ENCODE results near the gene HINT3. TPM values are rescaled to one million over a fixed set of nuclear protein-coding genes. Genes with fewer than 3 reads are reported as not detected.
"Not testable (repeated sequence)": the region's sequence is repeated elsewhere in the genome, so short reads cannot be mapped to it uniquely, and the experiment has no call there.

HINT3 gene
- total RNA-seq, 2 donors from 2014 or later, result 8.1 to 12.4 TPM

DNA sequence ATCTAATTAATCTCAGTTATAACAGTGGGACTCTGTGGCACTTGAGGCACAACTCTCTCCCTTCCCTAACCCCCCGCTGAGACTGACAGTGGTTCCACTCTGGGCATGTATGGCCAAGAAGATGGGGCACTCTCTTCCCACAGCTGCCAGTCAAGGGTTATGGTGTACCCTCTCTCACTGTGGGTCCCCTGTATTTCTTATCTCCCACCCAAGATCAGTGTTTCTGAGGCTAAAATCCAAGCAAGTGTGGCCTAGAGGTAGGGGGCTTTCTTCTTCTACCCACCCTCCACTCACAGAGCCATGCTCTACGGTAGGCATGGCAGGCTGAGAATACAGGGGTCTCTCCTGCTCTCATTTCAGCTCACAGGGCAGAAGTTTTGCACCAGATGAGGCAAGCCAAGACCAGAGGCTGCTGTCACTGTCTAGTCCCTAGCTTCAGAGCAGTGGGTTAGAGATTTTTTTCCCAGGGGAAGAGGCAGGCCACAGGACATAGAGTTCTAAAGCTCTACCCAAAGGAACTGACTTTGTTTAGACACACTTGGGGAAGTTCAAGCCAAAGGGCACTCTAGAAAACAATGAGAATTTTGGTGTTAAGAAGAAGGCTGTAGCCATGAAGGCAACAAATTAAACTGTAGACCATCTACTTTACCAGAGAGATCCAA, 31.7 kb upstream of the HINT3 start:
- peaks cover 21 to 28% of the 10 kb centered on the region in 2 donors for H3K4me1 Mint-ChIP-seq (ENCODE audit: low read depth in 2 of 2)
- H3K9me3 Mint-ChIP-seq, result no peaks in the 10 kb centered on the region
- H3K27me3 Mint-ChIP-seq, result no peaks in the 10 kb centered on the region
- H3K27ac Mint-ChIP-seq, result peak overlapping the region in 1 of 2 donors; percentile 47
- DNase-seq (ENCODE audit: low spot score) (no peak), ATAC-seq (no peak)
- no peak overlapping the region for H3K4me3 Mint-ChIP-seq
- H3K36me3 Mint-ChIP-seq, result peaks cover 43% of the 10 kb centered on the region

DNA sequence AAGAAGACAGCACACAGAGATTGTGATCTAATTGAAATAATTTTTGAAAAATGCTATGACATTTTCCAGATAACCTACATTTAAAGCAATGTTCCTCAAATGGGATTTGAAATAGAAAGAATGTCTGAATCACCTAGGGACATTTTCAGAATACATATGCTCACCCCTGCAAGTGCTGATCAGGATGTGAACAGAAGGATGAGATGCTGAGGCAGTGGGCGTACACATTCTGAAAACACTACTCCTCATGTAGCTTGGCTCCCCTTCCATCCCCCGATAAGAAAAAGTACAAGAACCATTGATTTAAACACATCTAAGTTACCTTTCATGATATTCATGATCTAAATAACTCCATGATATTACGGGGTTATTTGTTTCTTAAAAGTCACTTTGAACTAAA, 29.9 kb upstream of the HINT3 start:
- no peaks in the 10 kb centered on the region for H3K9me3 Mint-ChIP-seq
- peaks cover 46% of the 10 kb centered on the region for H3K36me3 Mint-ChIP-seq
- no peak overlapping the region for H3K27ac Mint-ChIP-seq
- ATAC-seq, result no peak
- no peak overlapping the region for H3K4me3 Mint-ChIP-seq
- peaks cover 24 to 32% of the 10 kb centered on the region in 2 donors for H3K4me1 Mint-ChIP-seq (ENCODE audit: low read depth in 2 of 2)
- no peaks in the 10 kb centered on the region for H3K27me3 Mint-ChIP-seq
- DNase-seq (ENCODE audit: low spot score), result no peak

DNA sequence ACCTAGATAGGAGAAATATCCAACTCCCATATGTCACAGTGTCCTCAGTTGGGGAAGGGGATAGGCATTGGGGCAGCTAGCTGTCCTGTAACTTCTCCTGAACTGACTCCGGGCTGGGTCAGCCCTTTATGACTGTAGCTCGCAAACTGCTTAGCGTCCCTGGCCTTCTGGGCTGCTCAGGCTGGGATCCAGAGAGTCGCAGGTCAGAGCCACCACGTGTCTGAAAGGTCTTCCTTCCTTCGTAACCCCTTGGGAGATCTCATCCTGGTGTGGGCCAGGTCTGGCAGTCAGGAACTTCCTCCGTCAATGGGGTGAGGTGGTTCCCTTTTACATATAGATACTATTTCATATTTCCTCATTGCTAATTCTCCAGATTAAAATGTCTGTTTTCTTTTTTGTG, 28.8 kb upstream of the HINT3 start:
- no peak for ATAC-seq
- no peaks in the 10 kb centered on the region for H3K27me3 Mint-ChIP-seq
- peaks cover 42% of the 10 kb centered on the region for H3K36me3 Mint-ChIP-seq
- peaks cover 32 to 37% of the 10 kb centered on the region in 2 donors for H3K4me1 Mint-ChIP-seq (ENCODE audit: low read depth in 2 of 2)
- DNase-seq (ENCODE audit: low spot score), result no peak
- no peaks in the 10 kb centered on the region for H3K9me3 Mint-ChIP-seq
- peak overlapping the region in 1 of 2 donors; percentile 3 for H3K27ac Mint-ChIP-seq
- H3K4me3 Mint-ChIP-seq, result no peak overlapping the region

DNA sequence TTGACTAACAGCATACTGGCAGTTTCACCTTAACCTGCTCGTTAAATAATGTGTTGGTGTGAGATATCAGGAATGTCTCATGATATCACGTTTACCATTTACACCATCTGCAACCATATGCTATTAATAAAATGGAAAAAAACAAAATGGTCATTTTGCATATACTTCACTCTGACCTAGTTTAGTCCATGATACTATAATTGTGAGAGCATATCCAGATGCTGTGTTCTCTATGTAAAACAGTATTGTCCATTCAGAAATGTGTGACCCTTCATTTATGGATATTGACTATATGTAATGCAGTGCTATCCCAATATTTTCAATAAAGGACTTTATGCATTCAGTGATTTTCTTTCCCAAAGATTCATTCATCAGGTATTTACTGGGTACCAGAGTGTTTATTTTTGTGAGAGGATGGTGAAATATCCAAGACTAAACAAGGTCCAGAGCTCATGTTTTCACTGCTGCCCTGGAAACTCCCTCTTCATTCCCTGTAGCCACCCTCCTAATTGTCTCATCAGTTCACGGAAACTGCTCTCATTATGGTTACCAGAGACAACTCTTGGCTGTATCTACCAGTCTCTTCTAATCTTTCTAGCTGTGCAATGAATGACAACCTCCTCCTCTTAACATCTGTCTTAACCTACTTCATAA, 25.7 kb upstream of the HINT3 start:
- H3K36me3 Mint-ChIP-seq, result peaks cover 29% of the 10 kb centered on the region
- DNase-seq (ENCODE audit: low spot score) (no peak), ATAC-seq (no peak)
- no peaks in the 10 kb centered on the region for H3K27me3 Mint-ChIP-seq
- H3K4me3 Mint-ChIP-seq, result no peak overlapping the region
- H3K27ac Mint-ChIP-seq, result peak overlapping the region; percentile 83 to 94
- H3K9me3 Mint-ChIP-seq, result no peaks in the 10 kb centered on the region
- H3K4me1 Mint-ChIP-seq (ENCODE audit: low read depth in 2 of 2), result peaks cover 16 to 18% of the 10 kb centered on the region in 2 donors

DNA sequence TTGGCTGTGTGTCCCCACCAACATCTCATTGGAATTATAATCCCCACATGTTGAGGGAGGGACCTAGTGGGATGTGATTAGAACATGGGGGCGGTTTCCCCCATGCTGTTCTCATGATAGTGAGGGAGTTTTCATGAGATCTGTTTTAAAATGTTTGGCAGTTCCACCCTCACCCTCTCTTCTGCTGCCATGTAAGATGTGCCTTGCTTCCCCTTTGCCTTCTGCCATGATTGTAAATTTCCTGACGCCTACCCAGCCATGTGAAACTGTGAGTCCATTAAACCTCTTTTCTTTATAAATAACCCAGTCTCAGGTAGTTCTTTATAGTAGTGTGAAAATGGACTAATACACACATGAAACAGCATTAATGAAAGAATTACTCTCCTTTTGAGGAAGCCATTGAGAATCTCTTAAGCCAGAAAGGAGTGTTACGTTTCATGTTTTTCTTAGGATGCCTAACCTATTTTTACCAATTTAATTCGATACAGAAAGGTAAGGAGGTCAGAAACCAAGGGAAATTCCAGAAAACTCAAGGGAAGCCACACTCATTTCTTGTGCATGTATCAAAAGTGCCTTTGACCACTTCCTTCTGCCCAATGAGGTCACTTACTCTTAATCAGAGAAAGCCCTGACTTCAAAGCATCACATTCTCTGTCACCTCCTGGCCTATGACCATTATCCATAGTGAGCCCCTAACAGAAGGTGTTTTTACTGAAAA, 24.7 kb upstream of the HINT3 start:
- ATAC-seq (peak; percentile 82 to 92), DNase-seq (ENCODE audit: low spot score) (no peak)
- Mint-ChIP-seq H3K4me3 (peak overlapping the region; percentile 66), H3K4me1 (ENCODE audit: low read depth in 2 of 2) (peaks cover 16 to 18% of the 10 kb centered on the region in 2 donors), H3K9me3 (no peaks in the 10 kb centered on the region), H3K36me3 (peaks cover 29% of the 10 kb centered on the region), H3K27ac (peak overlapping the region; percentile 83 to 94), H3K27me3 (no peaks in the 10 kb centered on the region)

DNA sequence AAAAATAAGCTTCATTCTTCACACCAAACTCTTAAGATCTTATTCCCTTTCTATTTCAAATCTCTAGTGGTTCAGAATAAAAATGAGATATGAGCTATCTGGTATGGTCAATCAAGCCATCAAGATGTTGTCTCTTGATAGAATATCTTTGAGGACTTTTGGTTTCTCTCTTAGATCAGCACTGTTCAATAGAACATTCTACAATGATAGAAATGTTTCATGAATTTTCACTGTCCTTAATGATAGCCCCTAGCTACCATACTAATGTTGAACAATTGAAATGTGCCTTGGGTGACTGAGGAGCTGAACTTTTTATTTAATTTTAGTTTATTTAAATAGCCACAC, 24.1 kb upstream of the HINT3 start:
- Mint-ChIP-seq H3K4me1 (ENCODE audit: low read depth in 2 of 2) (peaks cover 16 to 18% of the 10 kb centered on the region in 2 donors), H3K36me3 (peaks cover 28% of the 10 kb centered on the region), H3K9me3 (no peaks in the 10 kb centered on the region), H3K27ac (peak overlapping the region; percentile 83 to 94), H3K27me3 (no peaks in the 10 kb centered on the region), H3K4me3 (peak overlapping the region; percentile 66)
- ATAC-seq (peak in 1 of 2 donors; percentile 43), DNase-seq (ENCODE audit: low spot score) (no peak)

DNA sequence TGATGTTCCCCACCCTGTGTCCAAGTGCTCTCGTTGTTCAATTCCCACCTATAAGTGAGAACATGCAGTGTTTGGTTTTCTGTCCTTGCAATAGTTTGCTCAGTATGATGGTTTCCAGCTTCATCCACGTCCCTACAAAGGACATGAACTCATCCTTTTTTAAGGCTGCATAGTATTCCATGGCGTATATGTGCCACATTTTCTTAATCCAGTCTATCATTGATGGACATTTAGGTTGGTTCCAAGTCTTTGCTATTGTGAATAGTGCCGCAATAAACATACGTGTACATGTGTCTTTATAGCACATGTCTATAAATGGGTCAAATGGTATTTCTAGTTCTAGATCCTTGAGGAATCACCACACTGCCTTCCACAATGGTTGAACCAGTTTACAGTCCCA, 21.1 kb upstream of the HINT3 start:
- H3K4me3 Mint-ChIP-seq; ATAC-seq; DNase-seq (ENCODE audit: low spot score); H3K9me3 Mint-ChIP-seq; H3K27ac Mint-ChIP-seq: not testable (repeated sequence)
- Mint-ChIP-seq H3K27me3 (peaks cover 6 to 11% of the 10 kb centered on the region in 2 donors), H3K36me3 (peaks cover 13% of the 10 kb centered on the region), H3K4me1 (ENCODE audit: low read depth in 2 of 2) (peaks cover 18 to 26% of the 10 kb centered on the region in 2 donors)

DNA sequence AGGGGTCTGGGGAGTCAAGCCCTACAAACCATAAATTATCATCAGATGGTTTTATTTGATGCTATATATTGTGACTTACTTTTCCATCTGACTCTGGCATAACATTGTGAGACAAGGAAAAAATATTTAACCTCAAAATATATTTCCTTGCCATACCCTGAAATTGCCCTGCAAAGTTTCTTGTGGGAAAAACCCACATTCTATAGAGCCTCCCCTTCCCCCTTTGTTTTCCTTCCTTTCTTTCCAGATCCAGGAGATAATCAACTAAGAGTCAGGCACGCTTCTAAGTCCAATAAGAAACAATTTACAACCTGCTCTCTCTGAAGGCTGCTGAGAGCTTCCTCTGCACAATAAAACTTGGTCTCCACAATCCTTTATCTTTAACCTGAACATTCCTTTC, 17.5 kb upstream of the HINT3 start:
- Mint-ChIP-seq H3K4me1 (ENCODE audit: low read depth in 2 of 2) (peaks cover 4 to 16% of the 10 kb centered on the region in 2 donors), H3K9me3 (no peaks in the 10 kb centered on the region), H3K36me3 (no peaks in the 10 kb centered on the region), H3K4me3 (peak overlapping the region; percentile 46), H3K27ac (peak overlapping the region; percentile 4 to 51), H3K27me3 (peaks cover 15 to 23% of the 10 kb centered on the region in 2 donors)
- ATAC-seq (no peak), DNase-seq (ENCODE audit: low spot score) (no peak)

DNA sequence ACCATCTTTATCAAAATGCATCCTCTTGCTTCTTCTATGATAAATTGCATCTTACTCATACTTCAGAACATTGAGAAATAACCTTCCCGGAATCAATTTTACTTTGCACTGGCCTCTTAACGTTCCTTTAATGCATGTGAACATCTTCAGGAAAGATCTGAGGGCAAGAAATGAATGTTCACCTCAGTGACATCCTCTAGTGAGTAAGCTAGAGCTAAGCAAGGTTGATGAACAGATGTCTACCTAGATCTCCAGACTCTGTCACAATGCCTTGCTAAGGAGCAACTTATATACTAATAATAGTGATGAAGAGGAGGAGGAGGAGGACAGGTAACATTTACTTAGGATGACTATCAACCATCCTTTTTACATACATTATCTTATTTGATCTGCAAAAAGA, 16.8 kb upstream of the HINT3 start:
- H3K27me3 Mint-ChIP-seq, result peaks cover 15 to 23% of the 10 kb centered on the region in 2 donors
- ATAC-seq (peak in 1 of 2 donors; percentile 88), DNase-seq (ENCODE audit: low spot score) (no peak)
- no peaks in the 10 kb centered on the region for H3K9me3 Mint-ChIP-seq
- H3K4me3 Mint-ChIP-seq, result peak overlapping the region; percentile 46
- peak overlapping the region; percentile 4 to 51 for H3K27ac Mint-ChIP-seq
- H3K36me3 Mint-ChIP-seq, result no peaks in the 10 kb centered on the region
- peaks cover 4 to 16% of the 10 kb centered on the region in 2 donors for H3K4me1 Mint-ChIP-seq (ENCODE audit: low read depth in 2 of 2)

DNA sequence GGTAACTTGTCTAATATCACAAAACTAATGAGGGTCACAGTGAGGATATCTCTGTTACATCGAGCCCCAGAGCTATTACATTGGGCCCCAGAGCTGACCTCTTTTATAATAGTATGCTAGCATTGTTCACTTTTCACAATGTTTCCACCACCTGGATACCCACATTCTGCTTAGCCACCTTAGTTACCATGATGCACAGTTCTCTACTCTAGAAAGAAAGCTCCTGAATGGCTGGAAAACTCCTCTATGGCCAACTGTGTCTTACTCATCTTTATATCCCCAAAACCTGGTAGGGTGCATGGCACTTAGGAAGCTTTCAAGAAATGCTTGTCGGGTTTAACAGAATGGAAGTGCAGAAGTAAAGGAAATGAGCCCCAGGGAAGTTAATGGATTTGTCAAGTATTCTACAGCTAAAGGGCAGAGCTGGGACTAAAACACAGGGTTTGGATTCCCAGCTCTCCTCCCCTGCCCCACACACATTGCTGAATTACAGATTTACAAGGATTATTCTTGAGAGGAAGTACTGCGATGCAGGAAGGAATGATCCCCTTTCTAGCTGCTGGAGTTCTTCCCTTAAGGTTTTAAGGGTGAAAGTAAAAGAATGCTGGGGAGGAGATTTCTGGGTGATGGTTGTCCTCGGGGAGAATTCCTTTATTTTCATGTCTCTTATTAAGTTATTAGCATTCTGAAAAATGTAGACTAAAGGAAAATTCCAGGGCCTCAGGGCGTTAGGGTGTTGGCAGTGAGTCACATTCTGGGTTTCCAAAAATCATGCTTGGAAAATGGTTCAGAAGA, 16.1 kb upstream of the HINT3 start:
- Mint-ChIP-seq H3K36me3 (no peaks in the 10 kb centered on the region), H3K9me3 (no peaks in the 10 kb centered on the region), H3K27me3 (peaks cover 16 to 23% of the 10 kb centered on the region in 2 donors), H3K27ac (no peak overlapping the region), H3K4me3 (no peak overlapping the region), H3K4me1 (ENCODE audit: low read depth in 2 of 2) (peaks cover 4 to 16% of the 10 kb centered on the region in 2 donors)
- no peak for ATAC-seq
- DNase-seq (ENCODE audit: low spot score), result no peak

DNA sequence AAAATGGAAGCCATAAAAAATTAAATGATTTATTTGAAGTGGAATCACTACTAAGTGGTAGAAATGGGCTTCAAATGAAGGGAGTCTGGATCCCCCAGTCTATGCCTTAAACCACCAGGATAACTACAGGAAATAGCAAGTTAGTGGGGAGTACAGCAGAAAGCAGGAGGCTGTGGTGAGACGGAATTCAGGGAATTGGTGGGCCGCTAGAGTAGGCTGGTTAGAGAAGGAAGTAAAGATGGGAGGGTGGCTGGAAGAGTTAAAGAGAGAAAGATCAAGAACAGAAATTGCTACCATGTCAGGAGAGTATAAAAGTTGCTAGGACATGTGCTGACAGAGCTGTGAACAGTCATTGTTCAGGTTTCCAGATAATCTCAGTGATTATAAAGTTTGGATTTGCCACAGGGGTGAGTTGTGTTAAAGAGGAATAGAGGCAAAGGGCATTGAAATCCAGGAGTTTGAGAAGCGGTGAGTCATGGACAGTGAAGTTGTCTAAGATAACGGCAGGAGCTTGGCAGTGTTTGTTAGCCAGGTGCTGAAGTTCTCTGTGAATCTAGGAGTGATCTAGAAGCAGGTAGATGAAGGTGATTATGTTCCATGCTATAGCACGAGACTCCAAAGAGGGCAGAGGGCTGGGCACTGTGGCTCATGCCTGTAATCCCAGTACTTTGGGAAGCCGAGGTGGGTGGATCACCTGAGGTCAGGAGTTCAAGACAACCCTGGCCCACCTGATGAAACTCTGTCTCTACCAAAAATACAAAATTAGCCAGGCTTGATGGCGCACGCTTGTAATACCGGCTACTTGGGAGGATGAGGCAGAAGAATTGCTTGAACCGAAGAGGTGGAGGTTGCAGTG, 13.7 kb upstream of the HINT3 start:
- Mint-ChIP-seq H3K27ac (peak overlapping the region in 1 of 2 donors; percentile 9), H3K27me3 (peaks cover 24 to 28% of the 10 kb centered on the region in 2 donors), H3K36me3 (no peaks in the 10 kb centered on the region), H3K4me1 (ENCODE audit: low read depth in 2 of 2) (peaks cover 4 to 16% of the 10 kb centered on the region in 2 donors), H3K9me3 (no peaks in the 10 kb centered on the region), H3K4me3 (no peak overlapping the region)
- DNase-seq (ENCODE audit: low spot score) (no peak), ATAC-seq (no peak)

DNA sequence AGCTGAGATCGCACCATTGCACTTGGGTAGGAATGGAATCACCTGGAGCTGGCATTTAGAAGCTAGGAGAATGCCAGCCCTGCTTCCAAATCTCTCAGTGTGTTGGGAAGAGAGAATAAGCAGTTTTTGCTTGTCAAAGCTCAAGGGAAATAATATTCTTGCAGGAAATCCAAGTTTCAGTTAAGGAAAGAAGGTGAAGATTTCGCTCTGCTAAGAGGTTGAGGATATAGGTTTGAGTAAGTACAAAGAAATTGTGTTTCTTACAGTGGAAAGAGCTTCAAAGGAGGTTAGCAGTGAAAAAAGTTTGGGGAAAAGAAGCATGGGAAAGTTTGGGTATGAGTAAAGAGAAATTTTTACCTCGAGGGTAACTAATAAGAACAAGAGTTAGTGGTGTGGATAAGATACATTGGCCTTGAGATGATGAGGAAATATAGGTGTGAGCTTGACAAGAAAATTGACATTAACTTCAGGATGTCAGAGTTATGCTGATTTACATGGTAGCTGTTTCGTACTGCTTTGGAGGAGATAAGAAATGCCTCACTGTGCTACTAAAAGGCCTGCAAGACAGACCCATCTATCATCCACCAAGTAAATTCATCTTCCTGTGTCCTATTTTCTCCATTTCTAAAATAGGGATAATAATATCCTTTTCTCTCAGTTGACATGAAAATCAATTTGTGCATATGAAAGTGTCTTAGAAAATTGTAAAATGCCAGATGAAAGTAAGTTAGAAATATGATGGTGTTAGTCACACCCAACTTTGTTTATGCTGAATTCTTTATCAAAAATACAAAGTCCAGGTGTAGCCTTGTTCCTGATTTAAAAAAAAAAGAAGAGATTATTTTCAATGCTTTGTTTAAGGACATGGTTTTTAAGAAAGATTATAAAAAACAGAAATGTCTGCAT, 12.8 kb upstream of the HINT3 start:
- Mint-ChIP-seq H3K9me3 (no peaks in the 10 kb centered on the region), H3K27ac (no peak overlapping the region), H3K27me3 (peaks cover 29 to 32% of the 10 kb centered on the region in 2 donors), H3K36me3 (no peaks in the 10 kb centered on the region), H3K4me1 (ENCODE audit: low read depth in 2 of 2) (peaks cover 4 to 16% of the 10 kb centered on the region in 2 donors), H3K4me3 (no peak overlapping the region)
- ATAC-seq (no peak), DNase-seq (ENCODE audit: low spot score) (no peak)

Measured in natural killer cell treated with Interleukin-12 subunit alpha and Interleukin-12 subunit beta and Interleukin-15 and Interleukin-18, amount 100 ng/mL, for 72 hours (primary cell).